K562 (cell line): Measurements from ENCODE around the gene CDC37. TPM values are rescaled to one million over a fixed set of nuclear protein-coding genes. Genes with fewer than 3 reads are reported as not detected.

ENCODE experiments used
- EP400 ChIP-seq: fragments of 450-650 bp; IDR thresholded peaks from 2 replicates; pipeline ENCODE4 v1.6.1; 2017; ENCODE audit warnings: antibody characterized with exemption, mild to moderate bottlenecking, moderate library complexity
- FOSL1 ChIP-seq: fragments of 200-800 bp; sonication (Bioruptor generic); conservative IDR thresholded peaks from 2 replicates; pipeline ENCODE4 v1.6.1; 2016; ENCODE audit warnings: missing genetic modification characterization, missing compliant biosample characterization
- GATA2 ChIP-seq: sonication (generic); formaldehyde crosslinking; IDR thresholded peaks from 2 replicates; pipeline ENCODE4 v1.4.0; 2020; ENCODE audit warnings: mild to moderate bottlenecking, missing genetic modification reagents
- GATAD2B ChIP-seq: fragments of 450-650 bp; IDR thresholded peaks from 2 replicates; pipeline ENCODE4 v1.6.1; 2017; ENCODE audit warnings: mild to moderate bottlenecking, borderline replicate concordance
- GTF2A2 ChIP-seq: IDR thresholded peaks from 2 replicates; pipeline ENCODE4 v1.6.1; 2016; ENCODE audit warnings: mild to moderate bottlenecking, missing genetic modification characterization, missing compliant biosample characterization
- HDAC1 ChIP-seq, 2 experiments: fragments of 450-650 bp; IDR thresholded peaks; 2 replicates each; pipeline ENCODE4 v1.6.1; 2016 to 2017; ENCODE audit warnings: inconsistent platforms in 1 of 2, mild to moderate bottlenecking in 1 of 2, moderate library complexity in 1 of 2
- HMG20A ChIP-seq: fragments of 450-650 bp; formaldehyde crosslinking; conservative IDR thresholded peaks from 2 replicates; pipeline ENCODE4 v1.4.0; 2020; ENCODE audit warnings: mild to moderate bottlenecking, mixed read lengths
- JUND ChIP-seq, 2 experiments: IDR thresholded peaks; 2 replicates in 1 of 2; 3 replicates in 1 of 2; pipeline ENCODE4 v1.6.1; 2011; ENCODE audit warnings: borderline replicate concordance in 2 of 2, low read depth in 2 of 2, low read length in 2 of 2, improper control_type of control experiment in 1 of 2, missing biosample characterization in 1 of 2, missing genetic modification characterization in 1 of 2, missing genetic modification reagents in 1 of 2
- MEIS2 ChIP-seq: fragments of 450-650 bp; IDR thresholded peaks from 2 replicates; pipeline ENCODE4 v1.6.1; 2014; ENCODE audit warnings: mild to moderate bottlenecking; ENCODE audit not compliant: partially characterized antibody
- NCOR1 ChIP-seq: fragments of 450-650 bp; IDR thresholded peaks from 2 replicates; pipeline ENCODE4 v1.6.1; 2016; ENCODE audit warnings: mild to moderate bottlenecking, moderate library complexity
- NEUROD1 ChIP-seq: fragments of 150-350 bp; IDR thresholded peaks from 2 replicates; pipeline ENCODE4 v1.6.1; 2014; ENCODE audit warnings: borderline replicate concordance, low read length, low read depth; ENCODE audit not compliant: partially characterized antibody
- PHB2 ChIP-seq: fragments of 450-650 bp; IDR thresholded peaks from 2 replicates; pipeline ENCODE4 v1.6.1; 2017; ENCODE audit warnings: low read depth
- POLR2B ChIP-seq: fragments of 450-650 bp; IDR thresholded peaks from 2 replicates; pipeline ENCODE4 v1.6.1; 2018; ENCODE audit warnings: low read depth; ENCODE audit not compliant: partially characterized antibody
- PTRF ChIP-seq: fragments of 450-650 bp; IDR thresholded peaks from 2 replicates; pipeline ENCODE4 v1.6.1; 2016; ENCODE audit warnings: mild to moderate bottlenecking, missing genetic modification characterization, missing compliant biosample characterization
- RBM15 ChIP-seq: fragments of 200-400 bp; formaldehyde crosslinking; IDR thresholded peaks from 2 replicates; pipeline ENCODE4 v1.6.1; 2018; ENCODE audit warnings: mild to moderate bottlenecking, low read length, moderate library complexity; ENCODE audit not compliant: insufficient read depth
- RBM39 ChIP-seq: fragments of 200-400 bp; formaldehyde crosslinking; optimal IDR thresholded peaks from 2 replicates; pipeline ENCODE3; 2018; ENCODE audit warnings: low read depth, low read length
- RCOR1 ChIP-seq, 2 experiments: IDR thresholded peaks; 2 replicates each; pipeline ENCODE4 v1.6.1; 2012; ENCODE audit warnings: low read depth in 2 of 2, low read length in 2 of 2, borderline replicate concordance in 1 of 2, improper control_type of control experiment in 1 of 2
- SMARCA4 ChIP-seq: fragments of 450-650 bp; IDR thresholded peaks from 2 replicates; pipeline ENCODE4 v1.6.1; 2016
- SREBF2 ChIP-seq: sonication (generic); formaldehyde crosslinking; IDR thresholded peaks from 2 replicates; pipeline ENCODE4 v1.4.0; 2020; ENCODE audit warnings: mild to moderate bottlenecking, missing genetic modification reagents
- ZKSCAN3 ChIP-seq: fragments of 250-450 bp; sonication (Bioruptor Pico); IDR thresholded peaks from 2 replicates; pipeline ENCODE4 v1.4.0; 2020
- ZNF431 ChIP-seq: sonication (generic); formaldehyde crosslinking; IDR thresholded peaks from 2 replicates; pipeline ENCODE4 v1.8.0; 2022; ENCODE audit warnings: mild to moderate bottlenecking, missing genetic modification reagents
- polyA plus RNA-seq, 8 experiments: library from polyadenylated mRNA; depleted of rRNA in 4 of 8; stranded (reverse) in 5 of 8; unstranded in 3 of 8; fragments of >200 nt; fragmentation: Nextera tagmentation in 2 of 8; fragmentation: Illumina TruSeq in 1 of 8; extraction: Ambion mirVana in 2 of 8; extraction: Trizol in 1 of 8; gene quantifications; 2 replicates each; pipeline versions ENCODE4 v1.2.1 to v1.2.3, GENCODE V29; 2011 to 2014; ENCODE audit warnings: inconsistent platforms in 1 of 8, missing spikeins in 1 of 8
- total RNA-seq, 7 experiments: library from RNA; depleted of rRNA in 6 of 7; stranded (reverse); fragments of >200 nt in 6 of 7; fragmentation: Illumina TruSeq in 2 of 7; extraction: Trizol in 2 of 7; gene quantifications; 2 replicates each; pipeline versions ENCODE4 v1.2.1 to v1.2.3, GENCODE V29; 2011 to 2021; ENCODE audit warnings: low replicate concordance in 1 of 7
- TF ChIP-seq, protein P1 (sequence below): sonication (generic); formaldehyde crosslinking; IDR thresholded peaks from 2 replicates; pipeline ENCODE4 v1.9.0; 2022; ENCODE audit warnings: mild to moderate bottlenecking, missing genetic modification reagents
- TF ChIP-seq, protein P2 (sequence below): fragments of 450-650 bp; IDR thresholded peaks from 2 replicates; pipeline ENCODE4 v1.6.1; 2018; ENCODE audit not compliant: partially characterized antibody
- TF ChIP-seq, protein P3 (sequence below): sonication (generic); formaldehyde crosslinking; IDR thresholded peaks from 2 replicates; pipeline ENCODE4 v1.5.0; 2020; ENCODE audit warnings: missing genetic modification reagents

Gene CDC37
- total and polyA plus RNA-seq, 9 of the 15 experiments (the other 6 are each of a cell fraction or from before 2014, with no cell fraction given): 6.6 to 538 (median 227) TPM

- TF ChIP-seq ZKSCAN3 (CRISPR knock-in tag) (no peak), GTF2A2 (tag) (no peak), HMG20A (no peak), RBM15 (no peak), SMARCA4 (no peak), PHB2 (0 out of 2 replicates have a peak, but pooled peaks have one; percentile 38), MEIS2 (peak; percentile 44), ZNF431 (CRISPR knock-in tag) (peak; percentile 57; the same call in 1 of the 2 replicates), HDAC1 (IDR thresholded peaks at IDR 0.05) (peak; percentile 63 to 100; a peak in 3 of 4 replicates), EP400 (peak; percentile 98), PTRF (no peak), POLR2B (peak; percentile 62), FOSL1 (tag) (0 out of 2 replicates have a peak, but pooled peaks have one; percentile 7), RBM39 (peak; percentile 98), JUND (IDR thresholded peaks at IDR 0.05; ENCODE audit: borderline replicate concordance, low read depth, low read length) (no peak; the same call in 1 of the 2 replicates), JUND (tag; IDR thresholded peaks at IDR 0.05; ENCODE audit: borderline replicate concordance, low read depth, low read length) (peak; percentile 29; the same call in 2 of the 3 replicates), RCOR1 (IDR thresholded peaks at IDR 0.05; ENCODE audit: borderline replicate concordance in 1 of 2, low read depth in 2 of 2, low read length in 2 of 2) (peak in 1 of 2 experiments; percentile 30; a peak in 2 of 4 replicates), GATA2 (CRISPR knock-in tag) (no peak), NEUROD1 (peak; percentile 87), GATAD2B (0 out of 2 replicates have a peak, but pooled peaks have one; percentile 70), NCOR1 (peak; percentile 32), SREBF2 (CRISPR knock-in tag) (no peak)
- TF ChIP-seq, protein P1, sequence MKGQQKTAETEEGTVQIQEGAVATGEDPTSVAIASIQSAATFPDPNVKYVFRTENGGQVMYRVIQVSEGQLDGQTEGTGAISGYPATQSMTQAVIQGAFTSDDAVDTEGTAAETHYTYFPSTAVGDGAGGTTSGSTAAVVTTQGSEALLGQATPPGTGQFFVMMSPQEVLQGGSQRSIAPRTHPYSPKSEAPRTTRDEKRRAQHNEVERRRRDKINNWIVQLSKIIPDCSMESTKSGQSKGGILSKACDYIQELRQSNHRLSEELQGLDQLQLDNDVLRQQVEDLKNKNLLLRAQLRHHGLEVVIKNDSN (CRISPR knock-in tag): peak; percentile 92
- TF ChIP-seq, protein P2, sequence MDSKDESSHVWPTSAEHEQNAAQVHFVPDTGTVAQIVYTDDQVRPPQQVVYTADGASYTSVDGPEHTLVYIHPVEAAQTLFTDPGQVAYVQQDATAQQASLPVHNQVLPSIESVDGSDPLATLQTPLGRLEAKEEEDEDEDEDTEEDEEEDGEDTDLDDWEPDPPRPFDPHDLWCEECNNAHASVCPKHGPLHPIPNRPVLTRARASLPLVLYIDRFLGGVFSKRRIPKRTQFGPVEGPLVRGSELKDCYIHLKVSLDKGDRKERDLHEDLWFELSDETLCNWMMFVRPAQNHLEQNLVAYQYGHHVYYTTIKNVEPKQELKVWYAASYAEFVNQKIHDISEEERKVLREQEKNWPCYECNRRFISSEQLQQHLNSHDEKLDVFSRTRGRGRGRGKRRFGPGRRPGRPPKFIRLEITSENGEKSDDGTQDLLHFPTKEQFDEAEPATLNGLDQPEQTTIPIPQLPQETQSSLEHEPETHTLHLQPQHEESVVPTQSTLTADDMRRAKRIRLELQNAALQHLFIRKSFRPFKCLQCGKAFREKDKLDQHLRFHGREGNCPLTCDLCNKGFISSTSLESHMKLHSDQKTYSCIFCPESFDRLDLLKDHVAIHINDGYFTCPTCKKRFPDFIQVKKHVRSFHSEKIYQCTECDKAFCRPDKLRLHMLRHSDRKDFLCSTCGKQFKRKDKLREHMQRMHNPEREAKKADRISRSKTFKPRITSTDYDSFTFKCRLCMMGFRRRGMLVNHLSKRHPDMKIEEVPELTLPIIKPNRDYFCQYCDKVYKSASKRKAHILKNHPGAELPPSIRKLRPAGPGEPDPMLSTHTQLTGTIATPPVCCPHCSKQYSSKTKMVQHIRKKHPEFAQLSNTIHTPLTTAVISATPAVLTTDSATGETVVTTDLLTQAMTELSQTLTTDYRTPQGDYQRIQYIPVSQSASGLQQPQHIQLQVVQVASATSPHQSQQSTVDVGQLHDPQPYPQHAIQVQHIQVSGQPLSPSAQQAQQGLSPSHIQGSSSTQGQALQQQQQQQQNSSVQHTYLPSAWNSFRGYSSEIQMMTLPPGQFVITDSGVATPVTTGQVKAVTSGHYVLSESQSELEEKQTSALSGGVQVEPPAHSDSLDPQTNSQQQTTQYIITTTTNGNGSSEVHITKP: peak; percentile 45
- TF ChIP-seq, protein P3, sequence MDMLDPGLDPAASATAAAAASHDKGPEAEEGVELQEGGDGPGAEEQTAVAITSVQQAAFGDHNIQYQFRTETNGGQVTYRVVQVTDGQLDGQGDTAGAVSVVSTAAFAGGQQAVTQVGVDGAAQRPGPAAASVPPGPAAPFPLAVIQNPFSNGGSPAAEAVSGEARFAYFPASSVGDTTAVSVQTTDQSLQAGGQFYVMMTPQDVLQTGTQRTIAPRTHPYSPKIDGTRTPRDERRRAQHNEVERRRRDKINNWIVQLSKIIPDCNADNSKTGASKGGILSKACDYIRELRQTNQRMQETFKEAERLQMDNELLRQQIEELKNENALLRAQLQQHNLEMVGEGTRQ (CRISPR knock-in tag): peak; percentile 70
Observed at GRCh38 chr19:10419646-10420443, 16.5 kb upstream of the CDC37 start (continued).
